Spinal cord (tissue), 10 donors: Measurements from ENCODE around the gene UBE2F. TPM values are rescaled to one million over a fixed set of nuclear protein-coding genes. Genes with fewer than 3 reads are reported as not detected.
"Not testable (repeated sequence)": the region's sequence is repeated elsewhere in the genome, so short reads cannot be mapped to it uniquely, and the experiment has no call there.

ENCODE experiments used
- DNase-seq, 6 donors: peaks; one replicate each; pipeline versions ENCODE4 v3.0.0 to v3.0.0-alpha.2; 2013 to 2015; ENCODE audit warnings: low spot score in 6 of 6, low read depth in 4 of 6
- H3K27ac ChIP-seq: one replicate; pipeline ENCODE4 v1.5.1; 2013; ENCODE audit warnings: low read depth, low read length, control low read depth
- H3K27me3 ChIP-seq: one replicate; pipeline ENCODE4 v1.6.1; 2013; ENCODE audit warnings: low read length; ENCODE audit not compliant: control insufficient read depth, insufficient read depth
- H3K36me3 ChIP-seq: one replicate; pipeline ENCODE4 v1.6.1; 2013; ENCODE audit warnings: low read length; ENCODE audit not compliant: control insufficient read depth, insufficient read depth
- H3K4me1 ChIP-seq: one replicate; pipeline ENCODE4 v1.6.1; 2013; ENCODE audit warnings: low read length; ENCODE audit not compliant: control insufficient read depth, insufficient read depth
- H3K4me3 ChIP-seq: one replicate; pipeline ENCODE4 v1.5.1; 2013; ENCODE audit warnings: low read depth, low read length, control low read depth
- H3K9me3 ChIP-seq: one replicate; pipeline ENCODE4 v1.6.1; 2013; ENCODE audit warnings: low read length; ENCODE audit not compliant: control insufficient read depth, insufficient read depth
- WGBS: methylation state at CpG from one replicate; pipeline ENCODE4 v1.1.5; 2013; ENCODE audit warnings: missing lambda C conversion rate; ENCODE audit not compliant: insufficient coverage; 5-methylcytosine and 5-hydroxymethylcytosine counted together
- polyA plus RNA-seq, 2 donors: library from polyadenylated mRNA; unstranded; fragments of 120-200 nt; gene quantifications; one replicate each; pipeline ENCODE4 v1.2.1, GENCODE V29; 2013; ENCODE audit not compliant: insufficient read length in 2 of 2
- total RNA-seq, 2 donors: library from RNA; depleted of rRNA in 1 of 2; stranded (reverse); fragments of 120-200 nt in 1 of 2; fragments of >200 nt in 1 of 2; gene quantifications; one replicate each; pipeline versions ENCODE4 v1.2.3 to v1.2.4, GENCODE V29; 2013 to 2014
- donor health status: healthy.

Gene UBE2F
- total and polyA plus RNA-seq, 4 donors = 52.5 to 80.2 (median 63.8) TPM

GRCh38 chr2:237962432-237963084, 4.3 kb upstream of the UBE2F start:
- WGBS = 89% methylated on average over 4 of the region's 5 CpGs
- no peaks in the 10 kb centered on the region for H3K9me3 ChIP-seq
- no peaks in the 10 kb centered on the region for H3K27me3 ChIP-seq
- peaks cover 9% of the 10 kb centered on the region for H3K4me1 ChIP-seq
- no peak overlapping the region for H3K4me3 ChIP-seq
- H3K27ac ChIP-seq = no peak overlapping the region
- no peaks in the 10 kb centered on the region for H3K36me3 ChIP-seq
- no peak for DNase-seq

DNA sequence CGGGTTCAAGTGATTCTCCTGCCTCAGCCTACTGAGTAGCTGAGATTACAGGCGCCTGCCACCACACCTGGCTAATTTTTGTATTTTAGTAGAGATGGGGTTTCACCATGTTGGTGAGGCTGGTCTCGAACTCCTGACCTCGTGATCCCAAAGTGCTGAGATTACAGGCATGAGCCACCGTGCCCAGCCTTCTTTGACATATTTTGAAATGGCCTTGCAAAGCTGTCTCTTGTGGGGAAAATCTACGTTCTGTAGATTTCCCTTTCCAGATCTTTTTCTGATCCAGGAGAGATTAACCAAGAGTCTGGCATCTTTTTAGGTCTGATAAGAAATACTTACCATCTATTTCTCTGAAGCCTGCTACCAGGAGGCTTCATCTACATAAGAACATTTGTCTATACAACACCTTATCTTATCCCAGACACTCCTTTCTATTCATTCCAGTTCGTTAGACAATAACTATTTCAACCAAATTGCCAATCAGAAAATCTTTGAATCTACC, 3.3 kb upstream of the UBE2F start:
- not testable (repeated sequence) for H3K4me3 ChIP-seq, H3K27ac ChIP-seq, DNase-seq, H3K27me3 ChIP-seq, H3K36me3 ChIP-seq, H3K9me3 ChIP-seq
- WGBS = 78% methylated on average over 6 of the region's 7 CpGs
- peaks cover 19% of the 10 kb centered on the region for H3K4me1 ChIP-seq

DNA sequence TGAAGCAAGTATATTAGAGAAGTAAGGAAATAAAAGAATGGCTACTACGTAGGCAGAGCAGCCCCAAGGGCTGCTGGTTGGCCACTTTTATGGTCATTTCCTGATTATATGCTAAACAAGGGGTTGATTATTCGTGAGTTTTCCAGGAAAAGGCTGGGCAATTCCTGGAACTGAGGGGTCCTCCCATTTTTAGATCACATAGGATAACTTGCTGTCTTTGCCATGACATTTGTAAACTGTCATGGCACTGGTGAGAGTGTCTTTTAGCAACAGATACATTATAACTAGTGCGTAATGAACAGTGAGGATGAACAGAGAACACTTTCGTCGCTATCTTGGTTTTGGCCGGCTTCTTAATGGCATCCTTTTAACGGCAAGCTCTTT, 2.6 kb upstream of the UBE2F start:
- 90% methylated on average over 6 of the region's 7 CpGs for WGBS
- Histone ChIP-seq H3K9me3 (no peaks in the 10 kb centered on the region), H3K27me3 (no peaks in the 10 kb centered on the region), H3K27ac (no peak overlapping the region), H3K4me1 (peaks cover 20% of the 10 kb centered on the region), H3K36me3 (no peaks in the 10 kb centered on the region), H3K4me3 (no peak overlapping the region)
- DNase-seq = no peak

DNA sequence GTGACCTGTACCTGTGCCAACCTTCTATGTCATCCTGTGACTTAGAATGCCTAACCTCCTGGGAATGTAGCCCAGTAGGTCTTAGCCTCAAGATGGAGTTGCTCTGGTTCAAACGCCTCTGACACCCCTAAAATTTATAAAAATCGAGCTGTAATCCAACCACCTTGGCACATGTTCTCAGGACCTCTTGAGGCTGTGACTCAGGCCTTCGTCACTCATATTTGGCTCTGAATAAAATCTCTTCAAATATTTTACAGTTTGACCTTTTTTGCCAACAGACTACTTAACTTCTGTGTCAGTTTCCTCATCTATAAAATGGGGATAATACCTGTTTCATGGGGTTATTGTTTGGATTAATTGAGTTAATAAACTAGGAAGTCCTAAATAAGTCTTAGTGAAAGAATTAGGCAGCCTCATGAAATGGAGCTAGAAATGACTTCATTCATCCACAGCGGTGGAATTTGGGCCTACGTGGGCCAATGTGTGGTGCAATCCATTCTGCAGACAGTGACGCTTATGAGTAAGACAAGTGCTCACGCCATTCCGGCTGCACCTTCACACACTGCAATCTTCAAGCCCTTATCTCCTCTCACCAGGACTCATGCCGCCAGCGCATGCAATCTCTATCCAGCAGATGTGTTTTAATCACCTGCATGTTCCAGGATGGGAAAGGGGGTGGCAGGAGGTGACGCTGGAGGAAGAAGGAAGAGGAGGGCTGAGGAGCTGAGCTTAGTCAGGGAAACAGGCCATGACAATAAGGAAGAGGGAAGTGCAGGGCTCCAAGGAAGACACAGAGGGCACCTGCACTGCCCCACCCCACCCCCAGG, 2.0 kb upstream of the UBE2F start:
- 89% methylated on average over 8 of the region's 11 CpGs for WGBS
- peaks cover 24% of the 10 kb centered on the region for H3K4me1 ChIP-seq

DNA sequence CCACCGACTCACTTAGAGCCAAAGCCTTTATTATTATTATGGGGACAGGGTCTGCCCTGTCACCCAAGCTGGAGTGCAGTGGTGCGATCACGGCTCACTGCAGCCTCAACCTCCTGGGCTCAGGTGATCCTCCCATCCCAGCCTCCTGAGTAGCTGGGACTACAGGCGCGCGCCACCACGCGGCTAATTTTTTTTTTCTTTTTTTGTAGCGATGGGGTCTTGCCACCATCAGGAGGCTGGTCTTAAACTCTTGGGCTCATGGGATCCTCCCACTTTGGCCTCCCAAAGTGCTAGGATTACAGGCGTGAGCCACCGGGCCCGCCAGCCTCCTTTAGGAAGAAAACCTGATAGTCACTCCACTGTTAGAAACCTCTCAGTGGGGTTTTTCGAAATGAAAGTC, 970 bp upstream of the UBE2F start:
- H3K27ac ChIP-seq, H3K36me3 ChIP-seq, H3K9me3 ChIP-seq, H3K27me3 ChIP-seq, DNase-seq: not testable (repeated sequence)
- Histone ChIP-seq H3K4me1 (peaks cover 24% of the 10 kb centered on the region), H3K4me3 (peak overlapping the region; percentile 85)
- 82% methylated on average over 9 of the region's 13 CpGs for WGBS

More for the DNA sequence above, 2.0 kb upstream of the UBE2F start:
- no peak overlapping the region for H3K4me3 ChIP-seq
- H3K27me3 ChIP-seq = no peaks in the 10 kb centered on the region
- no peak for DNase-seq
- H3K36me3 ChIP-seq = no peaks in the 10 kb centered on the region
- no peak overlapping the region for H3K27ac ChIP-seq
- H3K9me3 ChIP-seq = no peaks in the 10 kb centered on the region

DNA sequence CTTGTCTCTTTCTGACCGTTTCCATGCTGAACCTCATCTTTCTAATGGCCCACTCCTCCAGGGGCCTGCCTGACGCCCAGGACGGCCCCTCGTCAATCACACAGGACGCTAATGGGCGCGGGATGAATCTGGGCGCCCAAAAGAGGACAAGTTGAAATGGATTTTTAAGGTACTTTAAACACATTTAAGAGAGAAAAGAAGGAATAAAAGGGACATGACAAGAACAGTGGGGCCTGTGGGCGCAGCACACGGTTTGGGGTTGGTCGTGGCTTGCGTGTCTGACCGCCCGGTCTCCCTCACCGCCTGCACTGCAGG, 607 bp upstream of the UBE2F start:
- WGBS = 0% methylated on average over 7 of the region's 15 CpGs
- DNase-seq = no peak
- H3K27ac ChIP-seq = peak overlapping the region; percentile 52

GRCh38 chr2:237967463-237967951, 693 bp downstream of the UBE2F start:
- Histone ChIP-seq H3K4me3 (peak overlapping the region; percentile 58), H3K4me1 (peaks cover 24% of the 10 kb centered on the region), H3K27ac (no peak overlapping the region), H3K27me3 (no peaks in the 10 kb centered on the region), H3K36me3 (no peaks in the 10 kb centered on the region), H3K9me3 (no peaks in the 10 kb centered on the region)
- no peak for DNase-seq
- WGBS = under 1% methylated on average over 29 of the region's 32 CpGs

More for the DNA sequence above, 607 bp upstream of the UBE2F start:
- Histone ChIP-seq H3K9me3 (no peaks in the 10 kb centered on the region), H3K4me1 (peaks cover 24% of the 10 kb centered on the region), H3K36me3 (no peaks in the 10 kb centered on the region), H3K4me3 (peak overlapping the region; percentile 85), H3K27me3 (no peaks in the 10 kb centered on the region)

- peaks cover 24% of the 10 kb centered on the region for H3K4me1 ChIP-seq
- H3K27ac ChIP-seq = no peak overlapping the region
- 49% methylated on average over 11 of the region's 11 CpGs for WGBS
- no peaks in the 10 kb centered on the region for H3K36me3 ChIP-seq
- H3K4me3 ChIP-seq = peak overlapping the region; percentile 58
- no peaks in the 10 kb centered on the region for H3K27me3 ChIP-seq
- H3K9me3 ChIP-seq = no peaks in the 10 kb centered on the region
- peak in 1 of 6 donors; percentile 64 for DNase-seq
Observed at GRCh38 chr2:237968048-237968862, 1.4 kb downstream of the UBE2F start.

GRCh38 chr2:237971661-237972060, 4.8 kb downstream of the UBE2F start:
- DNase-seq = no peak
- H3K27me3 ChIP-seq = no peaks in the 10 kb centered on the region
- H3K9me3 ChIP-seq = no peaks in the 10 kb centered on the region
- H3K4me1 ChIP-seq = peaks cover 17% of the 10 kb centered on the region
- WGBS = 93% methylated on average over 1 of the region's 4 CpGs
- H3K27ac ChIP-seq = no peak overlapping the region
- H3K4me3 ChIP-seq = no peak overlapping the region
- peaks cover 18% of the 10 kb centered on the region for H3K36me3 ChIP-seq
